Astrocyte of the cerebellum (primary cell): ENCODE measurements around the gene SLC6A13.

Experiments used
- DNase-seq: peaks from one replicate; pipeline ENCODE4 v3.0.0-alpha.2; 2011; ENCODE audit warnings: low read depth
- H3K4me3 ChIP-seq: 2 replicates; pipeline ENCODE4 v1.5.1; 2011; ENCODE audit warnings: mild to moderate bottlenecking, low read depth, low read length, moderate library complexity
- in situ Hi-C: cut with HindIII; loops from 2 replicates; pipeline ENCODE4 v1.10.0; 2017; ENCODE audit warnings: low sequenced_read_pairs
- TF ChIP-seq, protein P1 (sequence below): IDR thresholded peaks from 2 replicates; pipeline ENCODE4 v1.5.1; 2012; ENCODE audit warnings: low read length, low read depth, moderate library complexity, mild to moderate bottlenecking; ENCODE audit errors: missing control alignments

The SLC6A13 gene

DNA sequence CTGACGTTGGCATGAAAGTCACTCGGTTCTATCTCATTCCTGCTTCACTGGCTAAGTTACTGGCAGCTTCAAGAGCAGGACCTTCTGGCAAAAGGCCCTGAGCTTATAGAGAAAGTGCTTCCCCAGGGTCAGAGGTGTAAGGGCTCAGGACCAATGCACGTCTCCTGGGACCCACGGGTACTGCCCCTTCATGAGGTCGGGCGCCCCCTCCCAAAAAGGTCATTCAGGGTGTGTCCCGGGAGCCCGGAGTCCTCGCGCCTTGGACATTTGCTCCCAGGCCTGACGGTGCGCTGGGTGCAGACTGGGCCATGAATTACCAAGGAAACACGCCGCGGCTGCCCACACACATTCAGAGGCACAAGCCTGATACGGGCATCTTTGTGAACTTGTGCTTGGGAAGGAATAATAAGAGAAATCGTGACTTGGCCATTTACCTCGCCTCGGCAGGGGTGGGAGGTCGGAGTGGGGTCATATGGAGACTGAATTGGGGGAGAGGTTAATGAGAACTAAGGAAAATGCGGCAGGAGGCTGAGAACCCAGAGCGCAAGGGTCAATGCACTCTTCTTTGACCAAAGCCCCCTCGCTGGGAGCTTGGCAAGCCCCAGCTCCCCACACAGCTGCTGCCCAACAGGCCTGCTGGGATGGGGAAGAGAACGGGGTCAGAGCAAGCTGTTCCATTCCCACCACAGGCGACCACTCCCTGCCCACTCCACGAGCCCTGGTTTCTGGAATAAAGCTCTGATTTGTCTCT lies 33.0 kb downstream of the SLC6A13 start:
- H3K4me3 ChIP-seq, result no peak overlapping the region
- DNase-seq, result no peak
- TF ChIP-seq, protein P1, sequence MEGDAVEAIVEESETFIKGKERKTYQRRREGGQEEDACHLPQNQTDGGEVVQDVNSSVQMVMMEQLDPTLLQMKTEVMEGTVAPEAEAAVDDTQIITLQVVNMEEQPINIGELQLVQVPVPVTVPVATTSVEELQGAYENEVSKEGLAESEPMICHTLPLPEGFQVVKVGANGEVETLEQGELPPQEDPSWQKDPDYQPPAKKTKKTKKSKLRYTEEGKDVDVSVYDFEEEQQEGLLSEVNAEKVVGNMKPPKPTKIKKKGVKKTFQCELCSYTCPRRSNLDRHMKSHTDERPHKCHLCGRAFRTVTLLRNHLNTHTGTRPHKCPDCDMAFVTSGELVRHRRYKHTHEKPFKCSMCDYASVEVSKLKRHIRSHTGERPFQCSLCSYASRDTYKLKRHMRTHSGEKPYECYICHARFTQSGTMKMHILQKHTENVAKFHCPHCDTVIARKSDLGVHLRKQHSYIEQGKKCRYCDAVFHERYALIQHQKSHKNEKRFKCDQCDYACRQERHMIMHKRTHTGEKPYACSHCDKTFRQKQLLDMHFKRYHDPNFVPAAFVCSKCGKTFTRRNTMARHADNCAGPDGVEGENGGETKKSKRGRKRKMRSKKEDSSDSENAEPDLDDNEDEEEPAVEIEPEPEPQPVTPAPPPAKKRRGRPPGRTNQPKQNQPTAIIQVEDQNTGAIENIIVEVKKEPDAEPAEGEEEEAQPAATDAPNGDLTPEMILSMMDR, result no peak
- in situ Hi-C loops, result no loop called here

DNA sequence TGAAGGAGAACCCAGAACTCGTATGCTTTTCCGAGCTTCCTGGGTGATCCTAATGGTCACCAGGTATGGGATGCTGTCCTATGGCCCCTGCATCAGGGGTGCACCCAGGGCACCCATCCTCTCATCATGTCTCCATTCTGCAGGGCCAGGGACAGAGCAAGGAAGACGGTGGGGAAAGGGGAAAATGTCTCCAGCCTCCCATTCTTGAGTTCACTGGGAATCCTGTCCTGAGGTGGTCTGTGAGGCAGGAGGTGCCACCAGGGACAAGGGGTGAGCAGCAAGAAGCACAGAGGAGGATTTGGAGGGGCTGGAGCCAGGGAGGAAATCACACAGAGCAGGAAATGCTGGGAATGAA lies 33.8 kb downstream of the SLC6A13 start:
- in situ Hi-C loops, result no loop called here
- H3K4me3 ChIP-seq, result no peak overlapping the region
- DNase-seq, result no peak
- TF ChIP-seq, protein P1, result no peak

DNA sequence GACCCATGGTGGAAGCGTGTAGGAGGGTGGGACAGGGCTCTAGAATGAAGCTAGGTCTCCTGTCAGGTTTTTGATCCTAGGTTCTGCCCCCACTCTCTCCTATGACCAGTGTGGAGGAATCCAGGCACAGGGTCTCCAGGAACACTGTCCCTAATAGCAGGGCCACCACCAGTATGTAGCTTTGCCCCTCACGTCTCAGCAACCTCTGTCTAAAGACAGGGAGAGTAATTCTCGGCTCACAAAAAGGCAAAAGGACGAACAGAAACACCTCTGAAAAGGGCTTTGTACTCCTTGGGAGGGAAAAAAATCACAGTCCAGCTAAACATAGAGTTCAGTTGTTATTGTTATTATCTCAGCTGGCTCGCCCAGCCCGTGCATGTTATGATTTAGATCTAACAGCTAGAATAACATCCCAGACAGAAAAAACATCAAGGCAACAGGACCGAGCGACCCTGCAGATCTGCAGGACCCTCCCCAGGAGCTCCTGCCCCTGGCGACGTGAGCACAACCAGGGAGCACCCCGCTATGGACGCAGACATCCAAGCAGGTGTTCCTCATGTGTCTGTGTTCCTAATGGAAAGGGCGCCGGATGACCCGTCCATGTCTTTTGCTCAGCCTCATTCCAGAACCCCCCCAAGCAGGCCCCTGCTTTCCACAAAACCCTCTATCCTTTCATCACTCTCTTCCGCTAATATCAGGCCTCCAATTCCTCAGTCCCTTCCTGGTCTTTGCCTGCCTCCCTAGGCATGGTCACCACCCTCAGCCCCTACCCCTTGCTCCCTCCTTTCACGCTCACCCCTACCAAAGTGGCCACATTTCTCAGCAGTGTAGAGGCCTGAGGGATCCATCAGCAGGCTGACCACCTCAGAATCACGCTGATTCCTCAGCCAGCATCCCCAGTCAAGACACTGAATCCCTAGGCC lies 34.5 kb downstream of the SLC6A13 start:
- no peak for DNase-seq
- in situ Hi-C loops, result no loop called here
- no peak overlapping the region for H3K4me3 ChIP-seq
- TF ChIP-seq, protein P1, result no peak

DNA sequence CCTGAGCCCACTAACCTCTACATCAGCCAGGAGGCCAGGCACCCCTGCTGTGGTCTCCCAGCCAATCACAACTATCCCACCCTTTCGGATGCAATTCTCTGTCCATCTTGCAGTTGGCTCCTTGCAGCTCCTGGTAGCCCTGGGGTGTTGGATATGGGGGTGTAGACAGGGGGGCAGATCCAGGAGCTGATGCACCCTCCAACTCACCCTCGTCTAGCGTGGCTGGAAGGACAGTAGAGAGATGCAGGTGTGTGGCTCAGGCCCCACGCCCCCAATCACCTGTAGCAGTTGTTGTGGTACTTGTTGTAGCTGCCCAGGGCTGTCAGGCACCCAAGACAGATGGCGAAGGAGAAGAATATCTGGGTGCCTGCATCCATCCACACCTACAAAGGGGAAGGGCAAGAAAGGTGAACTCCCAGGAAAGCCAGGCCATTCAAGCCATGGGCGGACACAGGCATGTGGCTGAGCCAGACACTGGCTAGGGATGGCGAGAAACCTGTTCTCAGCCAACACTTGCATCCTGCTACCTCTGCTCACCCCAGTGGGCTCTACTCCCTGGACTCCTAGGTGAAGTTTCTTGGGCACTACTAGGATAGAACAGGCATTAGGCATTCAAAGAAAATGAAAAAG lies 35.2 kb downstream of the SLC6A13 start:
- TF ChIP-seq, protein P1, result no peak
- DNase-seq, result no peak
- in situ Hi-C loops, result no loop called here
- H3K4me3 ChIP-seq, result no peak overlapping the region

DNA sequence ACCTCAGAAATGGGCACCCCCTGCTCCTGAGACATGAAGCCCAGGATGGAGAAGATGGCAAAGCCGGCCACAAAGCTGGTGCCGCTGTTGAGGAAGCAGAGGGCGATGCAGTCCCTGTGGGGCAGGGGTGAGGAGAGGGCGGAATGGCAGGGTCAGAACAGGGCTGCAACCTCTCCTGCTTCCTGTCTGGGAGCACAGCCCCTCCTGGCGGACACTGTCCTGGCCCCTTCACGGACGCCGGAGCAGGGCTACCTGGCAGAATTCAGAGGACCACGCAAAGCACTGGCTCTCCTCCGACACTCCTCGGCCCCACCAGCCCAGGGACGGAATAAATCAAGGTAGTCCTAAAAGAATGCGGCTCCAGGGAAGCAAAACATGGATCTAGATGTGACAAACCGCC lies 36.2 kb downstream of the SLC6A13 start:
- DNase-seq, result no peak
- TF ChIP-seq, protein P1, result no peak
- no peak overlapping the region for H3K4me3 ChIP-seq
- in situ Hi-C loops, result no loop called here

DNA sequence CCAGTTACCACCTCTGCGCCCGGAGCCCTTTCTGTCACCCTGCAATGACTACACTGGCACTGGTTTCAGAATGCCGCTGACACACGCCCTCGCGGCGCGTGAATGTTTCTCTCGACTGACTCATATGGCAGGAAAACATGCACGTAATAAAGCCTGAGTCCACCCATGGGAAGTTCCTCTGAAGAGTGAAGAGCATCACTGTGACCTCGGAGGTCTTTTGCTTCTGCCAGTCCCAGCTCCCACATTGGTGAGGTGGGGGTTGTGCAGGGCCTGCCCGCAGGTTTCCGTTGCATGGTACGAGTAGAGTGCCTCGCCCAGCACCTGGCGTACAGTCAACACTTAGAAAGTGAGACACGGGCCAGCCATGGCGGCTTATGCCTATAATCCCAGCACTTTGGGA lies 37.6 kb downstream of the SLC6A13 start:
- no peak for DNase-seq
- no peak overlapping the region for H3K4me3 ChIP-seq
- in situ Hi-C loops, result no loop called here
- TF ChIP-seq, protein P1, result no peak
